ENCODE data around the gene RAB39B.

RAB39B gene

GRCh38 chrX:155215443-155216178, 48.7 kb downstream of the RAB39B start:
- DNase-seq = no peak

DNA sequence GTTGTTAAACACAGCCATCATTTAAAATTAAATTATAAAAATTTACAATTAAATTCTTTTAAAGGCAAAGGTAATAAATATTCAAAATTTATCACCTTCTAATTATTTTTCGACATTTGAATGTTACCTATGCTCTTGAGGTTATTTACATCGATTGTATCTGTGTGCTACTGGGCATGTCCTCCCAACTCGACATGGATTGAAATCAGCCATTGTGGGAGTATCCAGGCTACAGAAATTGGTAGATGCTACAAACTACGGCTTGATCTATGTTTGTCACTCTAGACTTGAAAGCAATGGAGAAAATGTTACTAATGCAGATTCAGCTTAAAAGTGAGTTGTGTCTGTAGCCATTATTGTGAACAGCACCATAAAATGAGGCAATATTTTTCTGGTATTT, 50.6 kb downstream of the RAB39B start:
- no peak for DNase-seq

GRCh38 chrX:155211208-155211607, 53.1 kb downstream of the RAB39B start:
- DNase-seq = no peak
